Gastroesophageal sphincter (tissue), 3 donors: Measurements from ENCODE around the gene SUV39H2.

Source experiments
- EP300 ChIP-seq: sonication (generic); formaldehyde crosslinking; IDR thresholded peaks from one replicate; pipeline ENCODE4 v1.6.1; 2017; ENCODE audit warnings: antibody characterized with exemption, mild to moderate bottlenecking
- POLR2A ChIP-seq, 2 donors: fragments of 450-650 bp; IDR thresholded peaks; one replicate each; pipeline ENCODE4 v1.6.1; 2017; ENCODE audit warnings: antibody characterized with exemption in 2 of 2, mild to moderate bottlenecking in 2 of 2, moderate library complexity in 1 of 2
- TF ChIP-seq, protein P1 (sequence below), 4 experiments: fragments of 200-600 bp in 2 of 4; fragments of 450-650 bp in 2 of 4; sonication (generic) in 1 of 4; IDR thresholded peaks; one replicate each; pipeline ENCODE4 v1.5.1; 2017 to 2019; ENCODE audit warnings: antibody characterized with exemption in 4 of 4, mild to moderate bottlenecking in 2 of 4, moderate library complexity in 2 of 4

GRCh38 chr10:14860791-14861190, 17.9 kb upstream of the SUV39H2 start:
- TF ChIP-seq, protein P1, sequence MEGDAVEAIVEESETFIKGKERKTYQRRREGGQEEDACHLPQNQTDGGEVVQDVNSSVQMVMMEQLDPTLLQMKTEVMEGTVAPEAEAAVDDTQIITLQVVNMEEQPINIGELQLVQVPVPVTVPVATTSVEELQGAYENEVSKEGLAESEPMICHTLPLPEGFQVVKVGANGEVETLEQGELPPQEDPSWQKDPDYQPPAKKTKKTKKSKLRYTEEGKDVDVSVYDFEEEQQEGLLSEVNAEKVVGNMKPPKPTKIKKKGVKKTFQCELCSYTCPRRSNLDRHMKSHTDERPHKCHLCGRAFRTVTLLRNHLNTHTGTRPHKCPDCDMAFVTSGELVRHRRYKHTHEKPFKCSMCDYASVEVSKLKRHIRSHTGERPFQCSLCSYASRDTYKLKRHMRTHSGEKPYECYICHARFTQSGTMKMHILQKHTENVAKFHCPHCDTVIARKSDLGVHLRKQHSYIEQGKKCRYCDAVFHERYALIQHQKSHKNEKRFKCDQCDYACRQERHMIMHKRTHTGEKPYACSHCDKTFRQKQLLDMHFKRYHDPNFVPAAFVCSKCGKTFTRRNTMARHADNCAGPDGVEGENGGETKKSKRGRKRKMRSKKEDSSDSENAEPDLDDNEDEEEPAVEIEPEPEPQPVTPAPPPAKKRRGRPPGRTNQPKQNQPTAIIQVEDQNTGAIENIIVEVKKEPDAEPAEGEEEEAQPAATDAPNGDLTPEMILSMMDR (IDR thresholded peaks at IDR 0.05): no peak
- TF ChIP-seq POLR2A (IDR thresholded peaks at IDR 0.05) (no peak), EP300 (no peak)
